Erythroblast (primary cell): ENCODE data around the gene C2.
"Not testable (repeated sequence)": the region's sequence is repeated elsewhere in the genome, so short reads cannot be mapped to it uniquely, and the experiment has no call there.

ENCODE experiments used
- DNase-seq, 2 experiments: peaks; one replicate each; lab custom pipeline; 2025; lab: John Stamatoyannopoulos, UW
- GATA1 ChIP-seq: IDR thresholded peaks from 2 replicates; pipeline ENCODE4 v1.6.1; 2011; ENCODE audit warnings: low read depth, mild to moderate bottlenecking, control low read depth, low read length, moderate library complexity
- POLR2A ChIP-seq: IDR thresholded peaks from 2 replicates; pipeline ENCODE4 v1.6.1; 2011; ENCODE audit warnings: mild to moderate bottlenecking, low read length

C2 gene

GRCh38 chr6:31977816-31978431 is 50.4 kb downstream of the C2 start:
- no peak for DNase-seq
- no peak for TF ChIP-seq GATA1
- no peak for TF ChIP-seq POLR2A

- TF ChIP-seq POLR2A (no peak), GATA1 (no peak)
- DNase-seq = no peak
These were observed 51.3 kb downstream of the C2 start for GRCh38 chr6:31978831-31979230.

- TF ChIP-seq GATA1 (no peak), POLR2A (no peak)
- no peak for DNase-seq
These were observed 51.9 kb downstream of the C2 start for GRCh38 chr6:31979238-31979898.

- not testable (repeated sequence) for DNase-seq
These were observed 52.8 kb downstream of the C2 start for GRCh38 chr6:31980195-31980876.

- not testable (repeated sequence) for DNase-seq
These were observed 53.5 kb downstream of the C2 start for GRCh38 chr6:31980998-31981397.

- not testable (repeated sequence) for DNase-seq
These were observed 54.2 kb downstream of the C2 start, which contains the start of gene C4A for GRCh38 chr6:31981744-31982143. TSS of gene C4A (plus strand) at chr6:31982057. CDS start at chr6:31982108, 51 bp downstream.

GRCh38 chr6:31989363-31989762 is 61.8 kb downstream of the C2 start:
- DNase-seq = not testable (repeated sequence)

- DNase-seq = not testable (repeated sequence)
These were observed 66.9 kb downstream of the C2 start for GRCh38 chr6:31994421-31994820.
